ENCODE data around the gene CFAP77. TPM values are rescaled to one million over a fixed set of nuclear protein-coding genes. Genes with fewer than 3 reads are reported as not detected.

Gene CFAP77
- total RNA-seq, 1 donor from 2014 or later = 1.8 TPM

DNA sequence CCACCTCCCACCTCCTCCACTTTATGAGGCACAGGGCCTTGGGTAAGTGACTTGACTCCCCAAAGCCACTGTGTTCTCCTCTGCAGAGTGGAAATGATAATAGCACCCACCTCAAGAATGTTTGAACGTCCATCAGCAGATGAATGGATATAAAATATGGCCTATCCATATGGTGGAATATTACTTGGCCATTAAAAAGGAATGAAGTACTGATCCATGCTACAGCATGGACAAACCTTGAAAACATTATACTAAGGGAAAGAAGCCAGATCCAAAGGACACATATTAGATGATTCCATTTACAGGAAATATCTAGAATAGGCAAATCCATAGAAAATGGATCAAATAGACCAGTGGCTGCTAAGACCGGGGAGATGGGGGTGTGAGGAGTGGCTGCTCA is 50.2 kb downstream of the CFAP77 start:
- Mint-ChIP-seq H3K27ac (no peak overlapping the region), H3K27me3 (ENCODE audit: insufficient read depth, low read depth) (peaks cover 11% of the 10 kb centered on the region), H3K9me3 (no peaks in the 10 kb centered on the region), H3K4me1 (peaks cover 56% of the 10 kb centered on the region), H3K4me3 (no peak overlapping the region), H3K36me3 (no peaks in the 10 kb centered on the region)
- Histone ChIP-seq H2AFZ (replicated peaks) (no peak overlapping the region), H3K9ac (no peak overlapping the region), H3K4me2 (no peak overlapping the region), H4K20me1 (ENCODE audit: low read depth) (no peaks in the 10 kb centered on the region), H3K4me1 (peaks cover 11% of the 10 kb centered on the region), H3K4me3 (no peak overlapping the region), H3K79me2 (ENCODE audit: low read depth) (no peaks in the 10 kb centered on the region), H3K36me3 (no peaks in the 10 kb centered on the region), H3F3A (ENCODE audit: low read depth) (peaks cover 14% of the 10 kb centered on the region), H3K27me3 (no peaks in the 10 kb centered on the region), H3K27ac (no peak overlapping the region), H3K9me3 (ENCODE audit: low read depth) (no peaks in the 10 kb centered on the region)
- TF ChIP-seq EZH2 (IDR thresholded peaks at IDR 0.05) (no peak), EZH2phosphoT487 (IDR thresholded peaks at IDR 0.05) (no peak)
- TF ChIP-seq, protein P1, sequence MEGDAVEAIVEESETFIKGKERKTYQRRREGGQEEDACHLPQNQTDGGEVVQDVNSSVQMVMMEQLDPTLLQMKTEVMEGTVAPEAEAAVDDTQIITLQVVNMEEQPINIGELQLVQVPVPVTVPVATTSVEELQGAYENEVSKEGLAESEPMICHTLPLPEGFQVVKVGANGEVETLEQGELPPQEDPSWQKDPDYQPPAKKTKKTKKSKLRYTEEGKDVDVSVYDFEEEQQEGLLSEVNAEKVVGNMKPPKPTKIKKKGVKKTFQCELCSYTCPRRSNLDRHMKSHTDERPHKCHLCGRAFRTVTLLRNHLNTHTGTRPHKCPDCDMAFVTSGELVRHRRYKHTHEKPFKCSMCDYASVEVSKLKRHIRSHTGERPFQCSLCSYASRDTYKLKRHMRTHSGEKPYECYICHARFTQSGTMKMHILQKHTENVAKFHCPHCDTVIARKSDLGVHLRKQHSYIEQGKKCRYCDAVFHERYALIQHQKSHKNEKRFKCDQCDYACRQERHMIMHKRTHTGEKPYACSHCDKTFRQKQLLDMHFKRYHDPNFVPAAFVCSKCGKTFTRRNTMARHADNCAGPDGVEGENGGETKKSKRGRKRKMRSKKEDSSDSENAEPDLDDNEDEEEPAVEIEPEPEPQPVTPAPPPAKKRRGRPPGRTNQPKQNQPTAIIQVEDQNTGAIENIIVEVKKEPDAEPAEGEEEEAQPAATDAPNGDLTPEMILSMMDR (IDR thresholded peaks at IDR 0.05) = no peak
- no peak for DNase-seq (ENCODE audit: low spot score)

DNA sequence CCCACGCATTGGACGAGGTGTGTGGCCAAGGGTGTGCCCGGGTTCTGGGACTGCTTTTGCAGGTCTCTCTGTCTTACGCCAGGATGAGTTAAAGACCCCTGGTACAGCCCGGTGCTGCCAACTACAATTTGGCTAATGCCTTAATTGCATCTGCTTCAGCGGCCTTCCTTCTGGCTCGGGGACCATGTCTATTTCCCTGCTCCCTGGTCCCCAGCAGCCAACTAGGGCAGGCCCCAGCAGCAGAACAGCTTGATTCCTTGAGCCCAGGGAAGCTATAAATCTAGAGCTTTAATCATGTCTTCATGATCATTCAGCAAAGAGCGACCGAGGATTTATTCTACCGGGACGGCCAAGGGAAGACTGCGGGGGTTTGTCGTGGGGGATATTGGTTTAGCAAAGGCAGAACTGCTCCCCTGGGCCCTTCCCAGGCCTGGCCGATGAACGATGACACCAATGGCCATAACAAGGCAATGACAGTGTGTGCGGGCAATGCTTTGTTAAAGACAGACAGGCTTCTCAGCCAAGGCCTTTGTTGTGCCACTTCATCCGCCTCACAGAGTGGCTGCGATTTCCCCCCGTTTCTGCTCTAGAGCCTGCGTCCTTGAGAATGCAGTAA is 51.4 kb downstream of the CFAP77 start:
- no peaks in the 10 kb centered on the region for H4K20me1 ChIP-seq (ENCODE audit: low read depth)
- DNase-seq (ENCODE audit: low spot score) = no peak
- TF ChIP-seq, protein P1 (IDR thresholded peaks at IDR 0.05) = no peak
- TF ChIP-seq EZH2 (IDR thresholded peaks at IDR 0.05) (no peak), EZH2phosphoT487 (IDR thresholded peaks at IDR 0.05) (no peak)
- peaks cover 15% of the 10 kb centered on the region for H3K4me1 ChIP-seq
- H3K9me3 ChIP-seq (ENCODE audit: low read depth) = no peaks in the 10 kb centered on the region
- H3K4me3 ChIP-seq = no peak overlapping the region
- H3K36me3 ChIP-seq = no peaks in the 10 kb centered on the region
- no peaks in the 10 kb centered on the region for H3K27me3 ChIP-seq
- H3K79me2 ChIP-seq (ENCODE audit: low read depth) = no peaks in the 10 kb centered on the region
- Mint-ChIP-seq H3K36me3 (no peaks in the 10 kb centered on the region), H3K4me3 (no peak overlapping the region), H3K4me1 (peaks cover 58% of the 10 kb centered on the region), H3K27ac (peak overlapping the region; percentile 82), H3K27me3 (ENCODE audit: insufficient read depth, low read depth) (peaks cover 13% of the 10 kb centered on the region), H3K9me3 (no peaks in the 10 kb centered on the region)
- no peak overlapping the region for H3K9ac ChIP-seq
- H3F3A ChIP-seq (ENCODE audit: low read depth) = peaks cover 21% of the 10 kb centered on the region
- H2AFZ ChIP-seq (replicated peaks) = peak overlapping the region; percentile 50
- H3K27ac ChIP-seq = no peak overlapping the region
- no peak overlapping the region for H3K4me2 ChIP-seq

DNA sequence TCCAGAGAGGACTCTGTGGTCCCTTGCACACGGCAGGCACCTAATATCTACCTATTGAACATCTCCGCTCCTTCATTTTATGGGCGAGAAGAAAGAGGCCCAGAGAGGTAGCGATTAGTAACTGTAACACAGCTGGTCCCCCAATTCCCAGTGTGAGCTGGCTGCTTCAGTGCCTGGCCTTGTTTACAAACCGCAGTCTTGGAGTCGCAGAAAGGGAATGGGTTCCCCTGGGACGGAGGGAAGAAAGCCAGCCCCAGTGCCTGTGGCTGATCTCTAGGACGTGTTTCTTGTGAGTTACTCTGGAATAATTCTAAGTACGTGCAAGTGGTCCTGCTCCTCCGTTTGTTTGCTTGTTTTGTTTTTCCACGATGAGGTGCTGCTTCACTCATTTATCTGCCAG is 52.0 kb downstream of the CFAP77 start:
- Mint-ChIP-seq H3K27ac (peak overlapping the region; percentile 82), H3K9me3 (no peaks in the 10 kb centered on the region), H3K36me3 (no peaks in the 10 kb centered on the region), H3K27me3 (ENCODE audit: insufficient read depth, low read depth) (peaks cover 13% of the 10 kb centered on the region), H3K4me1 (peaks cover 53% of the 10 kb centered on the region), H3K4me3 (no peak overlapping the region)
- Histone ChIP-seq H3K9ac (no peak overlapping the region), H3K4me1 (peaks cover 18% of the 10 kb centered on the region), H3K36me3 (no peaks in the 10 kb centered on the region), H3K27me3 (no peaks in the 10 kb centered on the region), H3K4me2 (no peak overlapping the region), H3K9me3 (ENCODE audit: low read depth) (no peaks in the 10 kb centered on the region), H3K27ac (no peak overlapping the region), H3K4me3 (no peak overlapping the region), H3K79me2 (ENCODE audit: low read depth) (no peaks in the 10 kb centered on the region), H4K20me1 (ENCODE audit: low read depth) (no peaks in the 10 kb centered on the region), H3F3A (ENCODE audit: low read depth) (peaks cover 22% of the 10 kb centered on the region), H2AFZ (replicated peaks) (peak overlapping the region; percentile 50)
- TF ChIP-seq EZH2phosphoT487 (IDR thresholded peaks at IDR 0.05) (no peak), EZH2 (IDR thresholded peaks at IDR 0.05) (no peak)
- TF ChIP-seq, protein P1 (IDR thresholded peaks at IDR 0.05) = no peak
- DNase-seq (ENCODE audit: low spot score) = no peak

Data from neural progenitor cell (in vitro differentiated cells).